Daoy (cell line): ENCODE results near the gene NDUFA8. TPM values are rescaled to one million over a fixed set of nuclear protein-coding genes. Genes with fewer than 3 reads are reported as not detected.
A peak's percentile ranks its signal among the peaks of the same experiment; 100 is the strongest.

ENCODE experiments used
- DNase-seq: peaks from one replicate; pipeline ENCODE4 v3.0.0-alpha.2; 2015; ENCODE audit warnings: low read depth
- total RNA-seq: library from RNA; depleted of rRNA; stranded (reverse); fragments of >200 nt; shearing (Covaris generic); gene quantifications from 2 replicates; pipeline ENCODE4 v1.2.3, GENCODE V29; 2014

Gene NDUFA8
- total RNA-seq, 1 experiment from 2014 or later: 56.7 TPM

GRCh38 chr9:122184551-122184950 is 25.0 kb upstream of the NDUFA8 start:
- DNase-seq: no peak

- DNase-seq: no peak
Measured at GRCh38 chr9:122183501-122183900, 23.9 kb upstream of the NDUFA8 start.

GRCh38 chr9:122180633-122181032 is 21.1 kb upstream of the NDUFA8 start:
- DNase-seq: peak; percentile 93

- DNase-seq: peak; percentile 79
Measured at GRCh38 chr9:122179690-122180074, 20.1 kb upstream of the NDUFA8 start.

- no peak for DNase-seq
Measured at GRCh38 chr9:122179054-122179689, 19.6 kb upstream of the NDUFA8 start.

- DNase-seq: no peak
Measured at GRCh38 chr9:122176916-122177315, 17.3 kb upstream of the NDUFA8 start.

GRCh38 chr9:122173670-122174069 is 14.1 kb upstream of the NDUFA8 start:
- no peak for DNase-seq

GRCh38 chr9:122172131-122172530 is 12.6 kb upstream of the NDUFA8 start:
- DNase-seq: no peak

GRCh38 chr9:122168356-122168755 is 8.8 kb upstream of the NDUFA8 start:
- no peak for DNase-seq

- no peak for DNase-seq
Measured at GRCh38 chr9:122164286-122164685, 4.7 kb upstream of the NDUFA8 start.

GRCh38 chr9:122162415-122162814 is 2.8 kb upstream of the NDUFA8 start:
- no peak for DNase-seq

- DNase-seq: no peak
Measured at GRCh38 chr9:122159925-122160246, 307 bp upstream of the NDUFA8 start.

- DNase-seq: peak; percentile 49
Measured at GRCh38 chr9:122158202-122158601, 1.4 kb downstream of the NDUFA8 start.

GRCh38 chr9:122155796-122156195 is 3.8 kb downstream of the NDUFA8 start:
- no peak for DNase-seq

GRCh38 chr9:122151267-122151828 is 8.2 kb downstream of the NDUFA8 start:
- no peak for DNase-seq

- no peak for DNase-seq
Measured at GRCh38 chr9:122145592-122145863, 14.1 kb downstream of the NDUFA8 start.

- DNase-seq: no peak
Measured at GRCh38 chr9:122144836-122145591, 14.6 kb downstream of the NDUFA8 start.

- no peak for DNase-seq
Measured at GRCh38 chr9:122143876-122144405, 15.6 kb downstream of the NDUFA8 start.

- DNase-seq: no peak
Measured at GRCh38 chr9:122143296-122143695, 16.3 kb downstream of the NDUFA8 start.

- DNase-seq: no peak
Measured at GRCh38 chr9:122141671-122142070, 17.9 kb downstream of the NDUFA8 start.

GRCh38 chr9:122140368-122141193 is 19.0 kb downstream of the NDUFA8 start:
- no peak for DNase-seq

GRCh38 chr9:122138560-122139268 is 20.9 kb downstream of the NDUFA8 start:
- no peak for DNase-seq
